Vagina (tissue), 2 donors: ENCODE measurements around the gene SLC1A4.

Experiments used
- CTCF ChIP-seq, 3 experiments: fragments of 450-650 bp in 2 of 3; fragments of 200-600 bp in 1 of 3; sonication (generic) in 1 of 3; IDR thresholded peaks; one replicate each; pipeline ENCODE4 v1.5.1; 2017 to 2019; ENCODE audit warnings: antibody characterized with exemption in 3 of 3, mild to moderate bottlenecking in 2 of 3, moderate library complexity in 2 of 3
- POLR2A ChIP-seq, 2 donors: fragments of 450-650 bp; IDR thresholded peaks; one replicate each; pipeline ENCODE4 v1.6.1; 2017; ENCODE audit warnings: antibody characterized with exemption in 2 of 2, mild to moderate bottlenecking in 2 of 2, moderate library complexity in 2 of 2
- POLR2AphosphoS5 ChIP-seq, 2 donors: sonication (generic); formaldehyde crosslinking; IDR thresholded peaks; one replicate each; pipeline ENCODE4 v1.9.0; 2017; ENCODE audit warnings: antibody characterized with exemption in 2 of 2, mild to moderate bottlenecking in 2 of 2, low read depth in 1 of 2; ENCODE audit not compliant: insufficient read depth in 1 of 2

- TF ChIP-seq CTCF (IDR thresholded peaks at IDR 0.05) (no peak), POLR2A (IDR thresholded peaks at IDR 0.05) (no peak), POLR2AphosphoS5 (IDR thresholded peaks at IDR 0.05; ENCODE audit: insufficient read depth in 1 of 2, low read depth in 1 of 2) (no peak)
These were observed 56.5 kb downstream of the SLC1A4 start for GRCh38 chr2:65045651-65046050.
